Epidermal melanocyte (primary cell): ENCODE measurements around the gene YY2.
"Not testable (repeated sequence)": the region's sequence is repeated elsewhere in the genome, so short reads cannot be mapped to it uniquely, and the experiment has no call there.

Source experiments
- DNase-seq: peaks from one replicate; pipeline ENCODE4 v3.0.0; 2011; ENCODE audit warnings: low spot score; ENCODE audit not compliant: insufficient read length

The YY2 gene

DNA sequence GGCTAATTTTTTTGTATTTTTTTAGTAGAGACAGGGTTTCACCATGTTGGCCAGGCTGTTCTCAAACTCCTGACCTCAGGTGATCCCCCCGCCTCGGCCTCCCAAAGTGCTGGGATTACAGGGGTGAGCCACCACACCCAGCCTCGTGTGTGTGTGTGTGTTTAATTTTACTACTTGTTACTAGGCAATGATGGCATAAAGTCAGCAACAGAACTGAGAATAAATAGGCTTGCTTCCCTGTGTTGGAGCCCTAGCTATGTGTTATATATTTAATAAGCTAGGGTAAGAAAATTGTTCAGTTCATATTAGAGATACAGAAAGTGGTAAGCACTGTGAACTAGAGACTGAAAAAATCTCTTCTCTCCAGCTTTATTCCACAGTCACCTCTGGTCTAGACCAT lies 18.4 kb downstream of the YY2 start:
- not testable (repeated sequence) for DNase-seq

GRCh38 chrX:21875013-21875412 lies 19.2 kb downstream of the YY2 start:
- DNase-seq: no peak

- no peak for DNase-seq
These were observed 26.2 kb downstream of the YY2 start for GRCh38 chrX:21881881-21882574.

DNA sequence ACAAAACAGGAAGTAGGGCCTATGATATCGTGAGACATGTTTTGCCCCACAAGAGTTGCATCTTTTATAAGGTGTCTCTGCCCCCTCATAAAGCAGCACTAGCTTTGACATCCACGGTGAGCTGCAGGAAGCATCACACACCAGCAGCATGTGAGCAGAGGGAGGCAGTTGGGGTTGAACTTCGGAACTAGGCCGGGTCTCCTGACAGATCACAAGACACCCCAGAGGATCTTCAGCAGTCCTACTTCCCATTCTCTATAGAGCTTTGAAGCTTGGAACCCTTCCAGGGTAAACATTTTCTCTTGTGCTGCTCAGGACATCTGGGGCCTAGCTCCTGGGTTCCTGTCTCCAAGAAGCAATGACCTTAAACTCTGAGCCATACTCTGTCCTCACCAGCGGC lies 27.5 kb downstream of the YY2 start:
- DNase-seq: no peak

DNA sequence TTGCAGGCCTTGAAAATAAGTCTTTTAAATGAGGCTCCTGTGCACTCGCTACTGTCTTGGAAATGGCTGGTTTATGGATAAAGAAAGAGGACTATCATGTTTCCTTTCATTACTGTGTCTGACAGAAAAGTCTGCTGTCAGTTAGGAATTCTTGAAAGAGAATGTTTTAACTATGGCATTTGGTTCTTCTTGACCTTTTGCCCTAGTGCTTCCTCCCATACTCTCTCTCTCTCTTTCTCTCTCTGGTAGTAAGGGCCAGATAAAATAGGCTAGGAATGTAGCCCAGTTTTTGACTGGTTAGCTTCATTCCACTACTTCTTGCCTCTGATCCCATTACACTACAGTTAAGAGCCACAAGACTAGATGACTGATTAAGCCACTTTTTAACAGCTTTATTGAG lies 29.8 kb downstream of the YY2 start:
- DNase-seq: no peak

- no peak for DNase-seq
These were observed 49.5 kb downstream of the YY2 start for GRCh38 chrX:21905313-21905712.

DNA sequence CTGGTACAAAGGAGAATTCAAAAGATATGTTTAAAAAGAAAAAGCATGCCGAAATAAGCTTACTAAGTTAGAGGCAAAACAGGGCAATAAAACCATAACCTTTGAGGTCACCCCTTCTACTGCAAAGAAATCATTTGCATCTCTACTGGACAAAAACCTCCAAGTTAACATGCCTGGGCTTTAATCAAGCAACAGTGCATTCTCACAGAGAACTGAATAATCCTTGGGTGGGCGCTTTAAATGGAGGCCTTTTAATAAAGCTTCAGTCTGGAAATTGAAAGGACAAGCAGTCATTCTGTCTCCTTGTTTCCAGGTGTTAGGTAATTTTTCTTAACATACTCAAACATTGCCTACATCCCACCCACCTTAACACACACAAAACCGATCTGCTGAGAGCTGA lies 50.2 kb downstream of the YY2 start:
- no peak for DNase-seq

- no peak for DNase-seq
These were observed 51.5 kb downstream of the YY2 start for GRCh38 chrX:21907260-21907659.
